ENCODE measurements around the gene VSIG1.

The VSIG1 gene

GRCh38 chrX:108068121-108068520, 23.3 kb downstream of the VSIG1 start:
- no peak for FAIRE-seq

GRCh38 chrX:108070891-108071290, 26.0 kb downstream of the VSIG1 start:
- FAIRE-seq: no peak

GRCh38 chrX:108071578-108071977, 26.7 kb downstream of the VSIG1 start:
- no peak for FAIRE-seq

GRCh38 chrX:108072746-108073145, 27.9 kb downstream of the VSIG1 start:
- FAIRE-seq: no peak

DNA sequence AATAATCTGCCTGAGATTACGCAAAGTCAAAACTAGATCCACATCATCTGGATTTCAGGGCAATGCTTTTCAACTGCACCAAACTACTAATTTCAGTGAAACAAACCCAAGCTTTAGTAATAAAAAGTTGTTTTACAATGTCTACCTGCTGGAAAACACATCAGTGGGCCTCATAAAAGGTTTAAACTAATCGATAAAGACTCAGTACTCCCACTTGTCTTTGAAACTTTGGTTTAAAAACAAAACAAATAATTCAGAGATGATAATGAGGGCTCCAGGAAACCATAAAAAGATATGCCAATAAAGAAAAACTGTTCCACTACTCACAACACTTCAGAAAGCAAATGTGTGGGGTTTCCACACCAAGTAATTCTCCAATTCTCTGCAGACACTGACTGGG, 36.2 kb downstream of the VSIG1 start:
- FAIRE-seq: no peak

DNA sequence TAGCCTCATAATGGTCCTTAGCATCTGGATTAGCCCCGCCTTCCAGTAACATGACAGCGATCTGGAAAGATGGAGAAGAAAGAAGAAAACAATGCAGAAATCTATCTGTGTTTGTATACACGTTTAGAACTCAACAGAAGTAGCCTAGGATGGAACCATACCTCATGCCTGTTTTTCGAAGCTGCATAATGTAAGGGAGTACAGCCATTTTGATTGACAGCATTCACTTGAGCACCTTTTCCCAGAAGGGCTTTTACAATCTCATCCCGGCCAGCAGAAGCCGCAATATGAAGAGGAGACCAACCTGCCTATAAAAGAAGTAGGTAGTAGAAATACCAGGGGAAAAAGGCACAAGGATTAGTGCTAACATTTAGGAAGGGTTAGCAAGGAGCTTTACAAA, 42.9 kb downstream of the VSIG1 start:
- no peak for FAIRE-seq

DNA sequence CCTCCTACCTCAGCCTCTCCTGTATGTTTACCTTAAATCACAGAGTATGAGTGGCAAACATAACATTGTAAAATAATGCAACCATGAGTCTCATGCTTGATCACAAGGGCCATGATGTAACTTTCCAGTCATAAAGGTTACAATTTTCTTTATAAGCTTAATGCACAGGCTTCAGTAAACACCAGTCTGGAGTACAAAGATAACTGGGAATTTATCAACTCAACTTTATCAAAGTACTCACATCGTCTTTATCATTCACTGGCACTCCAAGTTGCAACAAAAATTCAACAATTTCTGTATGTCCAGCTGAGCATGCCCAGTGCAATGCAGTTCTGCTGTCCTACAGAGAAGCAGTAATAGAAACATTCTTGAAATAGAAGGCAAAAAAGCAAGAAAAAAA, 43.6 kb downstream of the VSIG1 start:
- FAIRE-seq: no peak

DNA sequence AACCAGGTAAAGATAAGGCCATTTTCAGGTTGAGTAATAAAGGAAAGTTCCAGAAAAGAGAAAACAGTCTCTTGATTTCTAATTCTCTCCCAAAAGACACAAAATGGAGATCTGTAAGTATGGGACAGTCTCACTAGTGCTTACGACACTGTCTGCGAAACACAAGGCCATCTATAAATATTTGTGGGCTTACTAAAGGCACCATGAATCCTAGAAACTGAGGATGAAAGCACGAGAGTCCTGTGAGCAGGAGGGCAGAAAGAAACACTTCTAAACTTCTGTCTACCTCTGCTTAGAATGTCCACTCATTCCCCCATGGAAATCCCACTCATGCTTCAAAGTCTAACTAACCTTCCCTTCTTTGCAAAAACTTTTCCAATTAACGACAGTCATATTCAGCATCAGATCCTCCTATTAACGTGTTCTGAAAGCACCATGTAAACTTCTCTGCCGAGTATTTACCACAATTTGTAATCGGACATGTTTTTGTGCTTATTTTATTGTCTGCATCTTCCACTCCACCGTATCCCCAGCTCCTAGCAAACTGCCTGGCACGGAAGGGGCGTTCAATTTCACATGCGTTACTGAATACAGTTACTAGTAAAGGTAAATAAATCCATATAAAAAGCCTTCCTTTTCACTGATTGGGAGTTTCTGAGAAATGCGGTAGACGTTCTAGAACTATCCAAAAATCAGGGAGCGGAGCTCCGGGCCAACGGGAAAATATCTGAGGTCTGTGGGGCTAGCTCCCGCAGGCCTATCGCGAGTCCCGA, 45.8 kb downstream of the VSIG1 start:
- FAIRE-seq: no peak

DNA sequence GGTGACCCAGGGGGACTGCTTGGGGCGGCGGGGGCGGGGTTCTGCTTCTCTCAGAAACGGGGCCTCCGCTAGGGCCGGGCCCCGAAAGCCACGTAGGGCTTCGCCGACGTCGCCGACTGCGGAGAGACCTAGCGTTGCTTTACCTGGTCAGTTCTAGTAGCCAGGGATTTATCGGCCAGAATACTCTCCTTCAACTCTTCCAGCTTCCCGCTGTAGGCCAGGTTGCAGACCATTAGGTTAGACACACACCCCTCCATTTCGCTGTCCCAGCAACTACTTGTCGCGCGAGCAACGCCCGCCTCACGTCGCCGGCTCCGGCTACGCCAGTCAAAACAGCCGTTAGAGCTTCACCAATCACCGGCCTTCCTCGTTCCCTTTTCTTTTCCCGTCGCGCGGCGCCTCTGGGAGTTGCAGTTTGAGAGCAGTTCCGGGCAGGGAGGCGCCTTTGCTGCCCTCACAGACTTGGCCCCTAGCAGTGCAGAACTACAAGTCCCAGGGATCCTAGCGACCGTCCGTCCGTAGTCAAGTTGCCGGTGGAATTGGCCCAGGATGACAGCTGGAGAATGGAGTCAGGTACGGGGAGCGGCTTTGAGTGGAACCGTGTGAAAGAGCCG, 46.5 kb downstream of the VSIG1 start, which contains the start of the genes ATG4A and PSMD10:
TSS of gene ATG4A (plus strand) at position 515 of the 614 bp plus-strand sequence. CDS start at position 564, 49 bp downstream.
TSS of gene PSMD10 (minus strand) at position 279 of the 614 bp plus-strand sequence. CDS start at position 257, 22 bp downstream.
- peak; percentile 94 for FAIRE-seq

DNA sequence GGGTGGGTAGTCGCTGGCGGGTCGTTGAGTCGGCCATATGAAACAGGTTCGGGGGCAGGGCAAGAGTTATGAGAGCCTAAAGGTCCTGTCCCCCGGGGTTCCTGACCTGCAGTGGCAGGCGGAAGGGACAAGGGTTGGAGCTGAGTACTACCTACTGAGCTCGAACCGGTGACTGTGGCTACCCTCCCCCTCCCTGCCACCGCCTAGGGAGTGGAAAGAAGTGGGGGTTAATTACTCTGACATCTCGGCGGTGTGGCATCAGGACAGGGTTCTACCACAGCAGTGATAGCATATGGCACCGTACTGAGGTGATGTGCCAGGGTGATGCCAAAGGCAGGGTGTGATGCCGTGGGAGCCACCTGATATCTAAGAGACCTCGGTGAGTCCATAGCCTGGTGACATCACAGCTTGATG, 47.0 kb downstream of the VSIG1 start:
- no peak for FAIRE-seq

- no peak for FAIRE-seq
These were observed 52.5 kb downstream of the VSIG1 start for GRCh38 chrX:108097380-108097779.

DNA sequence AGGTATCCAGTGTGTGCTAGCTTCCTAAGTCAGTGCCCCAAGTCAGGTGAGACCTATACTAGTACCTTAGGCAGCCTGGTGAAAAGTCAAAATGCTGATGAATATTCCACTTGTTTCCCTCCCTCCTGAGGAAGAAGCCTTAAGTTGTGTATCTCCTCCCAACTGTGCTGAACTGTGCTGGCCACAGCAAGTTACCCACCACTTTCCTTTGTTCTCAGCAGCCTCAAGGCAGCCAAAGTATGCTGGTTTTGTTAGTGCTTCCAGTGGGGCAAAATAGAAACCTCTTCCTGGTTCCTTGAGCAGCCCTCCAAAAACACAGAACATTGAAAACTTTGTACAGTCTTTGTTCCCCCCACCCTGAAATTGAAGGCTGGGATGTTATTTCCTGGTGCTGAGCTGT, 60.6 kb downstream of the VSIG1 start:
- FAIRE-seq: no peak

DNA sequence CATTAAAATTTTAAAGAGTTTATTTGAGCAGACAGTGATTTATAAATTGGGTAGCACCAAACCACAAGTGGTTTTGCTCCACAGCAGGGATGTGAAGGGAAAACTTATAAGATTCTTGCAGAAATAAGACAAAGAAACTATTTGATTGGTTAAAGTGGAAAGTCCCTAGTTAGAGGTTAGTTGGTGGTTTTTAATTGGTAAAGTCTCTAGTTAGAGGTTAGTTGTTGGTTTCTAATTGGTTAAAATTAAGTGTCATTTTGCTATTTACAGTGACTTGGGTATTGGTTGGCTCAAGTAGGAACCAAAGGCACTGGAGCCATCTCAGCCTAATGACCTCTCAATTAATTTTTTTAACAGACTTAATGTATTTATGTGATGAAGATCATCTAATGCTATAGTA, 69.7 kb downstream of the VSIG1 start:
- no peak for FAIRE-seq

DNA sequence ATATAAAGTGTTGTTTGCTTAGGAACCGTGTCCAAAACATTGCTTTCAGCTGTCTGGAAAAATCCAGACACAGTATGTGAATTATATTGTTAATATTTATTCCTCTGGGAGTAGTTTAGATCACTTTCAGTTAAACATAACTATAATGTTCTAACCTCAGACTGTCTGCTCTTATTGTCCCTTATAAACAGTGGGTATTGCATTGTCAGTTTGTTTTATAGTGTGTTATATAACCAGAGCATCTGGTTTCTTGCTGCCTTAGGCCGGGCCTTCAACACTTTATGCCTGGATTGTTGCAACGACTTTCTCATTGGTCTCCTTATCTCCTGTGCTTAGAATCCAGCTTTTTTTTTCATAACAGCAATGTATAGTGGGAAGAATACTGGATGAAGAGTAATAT, 73.1 kb downstream of the VSIG1 start:
- no peak for FAIRE-seq

GRCh38 chrX:108121291-108121690, 76.4 kb downstream of the VSIG1 start:
- FAIRE-seq: no peak

GRCh38 chrX:108122748-108123147, 77.9 kb downstream of the VSIG1 start:
- FAIRE-seq: no peak

- FAIRE-seq: no peak
These were observed 78.9 kb downstream of the VSIG1 start for GRCh38 chrX:108123591-108124366.

DNA sequence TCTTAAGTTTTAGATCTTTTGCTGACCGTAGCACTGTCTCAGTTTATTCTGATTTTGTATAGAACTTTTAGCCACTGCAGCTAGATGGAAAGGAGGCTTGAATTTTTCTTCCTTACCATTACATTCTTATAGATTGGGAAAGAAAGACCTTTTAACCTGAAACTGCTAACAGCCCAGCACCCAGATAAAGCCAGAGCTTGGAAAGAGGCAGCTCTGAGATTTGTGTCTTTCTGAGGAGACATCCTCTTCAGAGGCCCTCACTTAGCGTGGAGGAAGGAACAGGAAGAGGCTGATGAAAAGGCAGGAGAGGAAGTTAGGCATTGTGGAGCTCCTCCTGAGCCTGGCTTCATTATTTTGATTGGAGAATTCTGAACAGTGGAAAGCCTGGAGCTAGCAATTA, 81.8 kb downstream of the VSIG1 start:
- no peak for FAIRE-seq

DNA sequence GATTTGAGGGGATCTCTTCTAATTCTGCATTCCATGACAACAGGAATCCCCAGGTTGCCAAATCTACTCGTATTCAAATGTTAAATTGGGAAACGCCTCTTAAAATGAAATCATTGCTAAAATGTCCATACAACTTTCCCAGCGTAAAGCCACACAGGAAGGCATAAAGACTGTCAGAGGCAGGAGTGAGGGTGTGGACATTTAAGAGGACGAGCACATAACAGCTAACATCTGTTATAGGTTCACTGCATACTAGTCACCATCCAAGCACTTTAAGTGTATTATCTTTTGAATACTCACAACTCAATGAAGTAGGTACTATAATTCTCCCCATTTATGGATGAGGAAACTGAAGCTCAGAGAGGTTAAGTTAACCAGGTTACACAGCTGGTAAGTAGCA, 82.3 kb downstream of the VSIG1 start:
- no peak for FAIRE-seq
